Spleen (tissue), 7 donors: ENCODE measurements around the gene SETD7.

Source experiments
- CTCF ChIP-seq, 11 experiments: fragments of 200-600 bp in 7 of 11; fragments of 450-650 bp in 4 of 11; sonication (generic) in 4 of 11; IDR thresholded peaks in 8 of 11; conservative IDR thresholded peaks in 3 of 11; 1 replicate in 7 of 11; 2 replicates in 4 of 11; pipeline versions ENCODE4 v1.4.0 to v1.8.0; 2016 to 2021; ENCODE audit warnings: antibody characterized with exemption in 11 of 11, inconsistent platforms in 4 of 11, mild to moderate bottlenecking in 1 of 11
- POLR2A ChIP-seq, 3 donors: fragments of 450-650 bp; IDR thresholded peaks; one replicate each; pipeline ENCODE4 v1.5.1; 2017; ENCODE audit warnings: antibody characterized with exemption in 3 of 3, mild to moderate bottlenecking in 1 of 3
- POLR2AphosphoS5 ChIP-seq, 3 donors: sonication (generic); formaldehyde crosslinking; IDR thresholded peaks; one replicate each; pipeline ENCODE4 v1.5.1; 2017; ENCODE audit warnings: antibody characterized with exemption in 3 of 3
- donor health status: DM: no; HTN: no; CAD: no; lungs with moderate emphysema.
- donor health status: DM: no; HTN: no; CAD: no.
- donor health status: DM: no; HTN: no; CAD: no.

GRCh38 chr4:139540632-139541031 lies 15.4 kb downstream of the SETD7 start:
- TF ChIP-seq CTCF (IDR thresholded peaks at IDR 0.05 in 8 of 11, conservative IDR thresholded peaks at IDR 0.05 in 3 of 11): no peak
- TF ChIP-seq POLR2A (IDR thresholded peaks at IDR 0.05): no peak
- TF ChIP-seq POLR2AphosphoS5 (IDR thresholded peaks at IDR 0.05): no peak
